Measurements from ENCODE around the gene OSGEP. TPM values are rescaled to one million over a fixed set of nuclear protein-coding genes. Genes with fewer than 3 reads are reported as not detected.

The OSGEP gene
- total and polyA plus RNA-seq, 2 of the 13 experiments (the other 11 are each of a cell fraction or from before 2014, with no cell fraction given) = 39.7 to 41.1 TPM

- TF ChIP-seq, protein P1, sequence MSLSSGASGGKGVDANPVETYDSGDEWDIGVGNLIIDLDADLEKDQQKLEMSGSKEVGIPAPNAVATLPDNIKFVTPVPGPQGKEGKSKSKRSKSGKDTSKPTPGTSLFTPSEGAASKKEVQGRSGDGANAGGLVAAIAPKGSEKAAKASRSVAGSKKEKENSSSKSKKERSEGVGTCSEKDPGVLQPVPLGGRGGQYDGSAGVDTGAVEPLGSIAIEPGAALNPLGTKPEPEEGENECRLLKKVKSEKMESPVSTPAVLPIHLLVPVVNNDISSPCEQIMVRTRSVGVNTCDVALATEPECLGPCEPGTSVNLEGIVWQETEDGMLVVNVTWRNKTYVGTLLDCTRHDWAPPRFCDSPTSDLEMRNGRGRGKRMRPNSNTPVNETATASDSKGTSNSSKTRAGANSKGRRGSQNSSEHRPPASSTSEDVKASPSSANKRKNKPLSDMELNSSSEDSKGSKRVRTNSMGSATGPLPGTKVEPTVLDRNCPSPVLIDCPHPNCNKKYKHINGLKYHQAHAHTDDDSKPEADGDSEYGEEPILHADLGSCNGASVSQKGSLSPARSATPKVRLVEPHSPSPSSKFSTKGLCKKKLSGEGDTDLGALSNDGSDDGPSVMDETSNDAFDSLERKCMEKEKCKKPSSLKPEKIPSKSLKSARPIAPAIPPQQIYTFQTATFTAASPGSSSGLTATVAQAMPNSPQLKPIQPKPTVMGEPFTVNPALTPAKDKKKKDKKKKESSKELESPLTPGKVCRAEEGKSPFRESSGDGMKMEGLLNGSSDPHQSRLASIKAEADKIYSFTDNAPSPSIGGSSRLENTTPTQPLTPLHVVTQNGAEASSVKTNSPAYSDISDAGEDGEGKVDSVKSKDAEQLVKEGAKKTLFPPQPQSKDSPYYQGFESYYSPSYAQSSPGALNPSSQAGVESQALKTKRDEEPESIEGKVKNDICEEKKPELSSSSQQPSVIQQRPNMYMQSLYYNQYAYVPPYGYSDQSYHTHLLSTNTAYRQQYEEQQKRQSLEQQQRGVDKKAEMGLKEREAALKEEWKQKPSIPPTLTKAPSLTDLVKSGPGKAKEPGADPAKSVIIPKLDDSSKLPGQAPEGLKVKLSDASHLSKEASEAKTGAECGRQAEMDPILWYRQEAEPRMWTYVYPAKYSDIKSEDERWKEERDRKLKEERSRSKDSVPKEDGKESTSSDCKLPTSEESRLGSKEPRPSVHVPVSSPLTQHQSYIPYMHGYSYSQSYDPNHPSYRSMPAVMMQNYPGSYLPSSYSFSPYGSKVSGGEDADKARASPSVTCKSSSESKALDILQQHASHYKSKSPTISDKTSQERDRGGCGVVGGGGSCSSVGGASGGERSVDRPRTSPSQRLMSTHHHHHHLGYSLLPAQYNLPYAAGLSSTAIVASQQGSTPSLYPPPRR (CRISPR knock-in tag; IDR thresholded peaks at IDR 0.05; ENCODE audit: borderline replicate concordance) = peak; percentile 73
- TF ChIP-seq POGZ (CRISPR knock-in tag; IDR thresholded peaks at IDR 0.05) (peak; percentile 100), BRCA1 (CRISPR knock-in tag; IDR thresholded peaks at IDR 0.05) (no peak), ZNF256 (CRISPR knock-in tag; conservative IDR thresholded peaks at IDR 0.05) (peak; percentile 65; the same call in 1 of the 2 replicates), ZNF598 (CRISPR knock-in tag; IDR thresholded peaks at IDR 0.05; ENCODE audit: borderline replicate concordance) (peak; percentile 77), MED13 (CRISPR knock-in tag; IDR thresholded peaks at IDR 0.05) (peak; percentile 12; the same call in 1 of the 2 replicates), KLF12 (CRISPR knock-in tag; IDR thresholded peaks at IDR 0.05; ENCODE audit: borderline replicate concordance) (peak; percentile 63), GFI1 (CRISPR knock-in tag; IDR thresholded peaks at IDR 0.05; ENCODE audit: borderline replicate concordance) (0 out of 2 replicates have a peak, but pooled peaks have one; percentile 59)
Measured at GRCh38 chr14:20461225-20462141, 6.9 kb upstream of the OSGEP start, which contains the start of gene PIP4P1 (continued).
